ENCODE measurements around the gene TNFRSF12A. TPM values are rescaled to one million over a fixed set of nuclear protein-coding genes. Genes with fewer than 3 reads are reported as not detected.

TNFRSF12A gene
- polyA plus RNA-seq, 1 experiment: 282 TPM

GRCh38 chr16:3042376-3042775 lies 22.2 kb downstream of the TNFRSF12A start:
- Histone ChIP-seq H3K4me3 (ENCODE audit: low read depth, low read length) (no peak overlapping the region), H3K27me3 (ENCODE audit: control insufficient read depth, insufficient read depth, low read length) (peaks cover 37% of the 10 kb centered on the region), H3K36me3 (ENCODE audit: control insufficient read depth, insufficient read depth, low read length) (no peaks in the 10 kb centered on the region)
- ChIA-PET CTCF (interaction anchor here (0.7 to 8.1 kb wide), 3 partner anchors 13 to 89 kb away, joined by 3 to 97 read pairs (median 5); no protein-coding TSS in a partner anchor), POLR2A (no interaction called here)
- DNase-seq (ENCODE audit: low read depth): no peak
- TF ChIP-seq, protein P1, sequence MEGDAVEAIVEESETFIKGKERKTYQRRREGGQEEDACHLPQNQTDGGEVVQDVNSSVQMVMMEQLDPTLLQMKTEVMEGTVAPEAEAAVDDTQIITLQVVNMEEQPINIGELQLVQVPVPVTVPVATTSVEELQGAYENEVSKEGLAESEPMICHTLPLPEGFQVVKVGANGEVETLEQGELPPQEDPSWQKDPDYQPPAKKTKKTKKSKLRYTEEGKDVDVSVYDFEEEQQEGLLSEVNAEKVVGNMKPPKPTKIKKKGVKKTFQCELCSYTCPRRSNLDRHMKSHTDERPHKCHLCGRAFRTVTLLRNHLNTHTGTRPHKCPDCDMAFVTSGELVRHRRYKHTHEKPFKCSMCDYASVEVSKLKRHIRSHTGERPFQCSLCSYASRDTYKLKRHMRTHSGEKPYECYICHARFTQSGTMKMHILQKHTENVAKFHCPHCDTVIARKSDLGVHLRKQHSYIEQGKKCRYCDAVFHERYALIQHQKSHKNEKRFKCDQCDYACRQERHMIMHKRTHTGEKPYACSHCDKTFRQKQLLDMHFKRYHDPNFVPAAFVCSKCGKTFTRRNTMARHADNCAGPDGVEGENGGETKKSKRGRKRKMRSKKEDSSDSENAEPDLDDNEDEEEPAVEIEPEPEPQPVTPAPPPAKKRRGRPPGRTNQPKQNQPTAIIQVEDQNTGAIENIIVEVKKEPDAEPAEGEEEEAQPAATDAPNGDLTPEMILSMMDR (IDR thresholded peaks at IDR 0.05; ENCODE audit: insufficient read depth, low read depth, low read length): no peak

DNA sequence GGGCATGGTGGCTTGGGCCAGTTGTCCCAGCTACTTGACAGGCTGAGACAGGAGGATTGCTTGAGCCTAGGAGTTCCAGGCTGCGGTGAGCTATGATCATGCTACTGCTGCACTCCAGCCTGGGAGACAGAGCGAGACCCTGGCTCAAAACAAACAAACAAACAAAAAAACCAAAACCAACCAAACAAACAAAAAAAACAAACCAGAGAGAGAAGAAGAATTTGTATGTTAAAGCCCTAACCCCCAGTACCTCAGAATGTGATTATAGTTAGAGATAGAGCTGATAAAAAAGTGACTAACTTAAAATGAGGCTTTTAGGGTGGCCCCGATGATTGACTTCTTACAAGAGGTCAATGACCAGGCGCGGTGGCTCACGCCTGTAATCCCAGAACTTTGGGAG lies 24.5 kb downstream of the TNFRSF12A start:
- no peak for DNase-seq (ENCODE audit: low read depth)
- POLR2A ChIA-PET: interaction anchor here (0.6 kb wide), 1 partner anchor 25 kb away, joined by 3 read pairs; the partner anchor contains the start of gene TNFRSF12A
- Histone ChIP-seq H3K36me3 (ENCODE audit: control insufficient read depth, insufficient read depth, low read length) (no peaks in the 10 kb centered on the region), H3K4me3 (ENCODE audit: low read depth, low read length) (no peak overlapping the region), H3K27me3 (ENCODE audit: control insufficient read depth, insufficient read depth, low read length) (peaks cover 34% of the 10 kb centered on the region)
- TF ChIP-seq, protein P1 (IDR thresholded peaks at IDR 0.05; ENCODE audit: insufficient read depth, low read depth, low read length): no peak
- CTCF ChIA-PET: interaction anchor here (1.3 to 8.1 kb wide), 3 partner anchors 15 to 87 kb away, joined by 3 to 97 read pairs (median 8); no protein-coding TSS in a partner anchor

GRCh38 chr16:3045758-3046640 lies 25.8 kb downstream of the TNFRSF12A start, which contains the start of gene MMP25:
Gene MMP25, plus strand, starts transcription at chr16:3046561. Its CDS starts 357 bp downstream, at chr16:3046918.
- TF ChIP-seq, protein P1 (IDR thresholded peaks at IDR 0.05; ENCODE audit: insufficient read depth, low read depth, low read length): no peak
- Histone ChIP-seq H3K36me3 (ENCODE audit: control insufficient read depth, insufficient read depth, low read length) (no peaks in the 10 kb centered on the region), H3K4me3 (ENCODE audit: low read depth, low read length) (peak within 1 kb of the TSS; percentile 38), H3K27me3 (ENCODE audit: control insufficient read depth, insufficient read depth, low read length) (peaks cover 35% of the 10 kb centered on the region)
- POLR2A ChIA-PET: no interaction called here
- DNase-seq (ENCODE audit: low read depth): no peak
- CTCF ChIA-PET: interaction anchor here (1.4 to 8.1 kb wide), 2 partner anchors 13 to 16 kb away, joined by 8 to 97 read pairs; no protein-coding TSS in a partner anchor

DNA sequence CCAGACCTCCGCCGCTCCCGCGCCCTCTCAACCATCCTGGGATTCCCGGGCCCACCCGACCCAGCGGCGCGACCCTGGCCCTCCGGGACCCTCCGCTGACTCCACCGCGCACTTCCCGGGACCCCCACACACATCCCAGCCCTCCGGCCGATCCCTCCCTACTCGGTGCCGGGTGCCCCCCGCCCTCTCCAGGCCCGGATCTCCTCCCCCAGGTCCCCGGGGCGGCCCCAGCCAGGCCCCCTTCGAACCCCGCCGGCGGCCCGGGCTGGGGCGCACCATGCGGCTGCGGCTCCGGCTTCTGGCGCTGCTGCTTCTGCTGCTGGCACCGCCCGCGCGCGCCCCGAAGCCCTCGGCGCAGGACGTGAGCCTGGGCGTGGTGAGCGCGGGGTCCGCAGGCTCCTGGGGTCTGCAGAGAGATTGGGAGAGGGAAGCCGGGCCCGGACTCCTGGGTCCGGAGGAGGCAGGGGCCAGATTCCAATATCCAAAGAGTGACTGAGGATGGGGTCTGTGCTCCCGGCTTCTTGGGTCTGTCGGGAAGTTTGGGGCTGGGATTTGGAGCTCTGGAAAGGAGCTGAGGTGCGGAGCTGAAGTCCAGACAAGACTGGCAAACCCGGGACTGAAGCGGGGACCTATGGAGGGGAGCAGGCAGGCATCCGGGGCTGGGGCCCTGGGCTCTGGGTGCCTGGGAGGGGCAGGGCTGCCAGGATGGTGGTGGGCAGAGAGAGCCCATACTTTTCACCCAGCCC lies 26.6 kb downstream of the TNFRSF12A start:
- no peak for DNase-seq (ENCODE audit: low read depth)
- Histone ChIP-seq H3K4me3 (ENCODE audit: low read depth, low read length) (no peak overlapping the region), H3K36me3 (ENCODE audit: control insufficient read depth, insufficient read depth, low read length) (no peaks in the 10 kb centered on the region), H3K27me3 (ENCODE audit: control insufficient read depth, insufficient read depth, low read length) (peaks cover 34% of the 10 kb centered on the region)
- ChIA-PET POLR2A (no interaction called here), CTCF (interaction anchor here (0.7 to 5.5 kb wide), 5 partner anchors 12 to 120 kb away, joined by 3 to 42 read pairs (median 6); no protein-coding TSS in a partner anchor)
- TF ChIP-seq, protein P1 (IDR thresholded peaks at IDR 0.05; ENCODE audit: insufficient read depth, low read depth, low read length): no peak
